Activated naive CD4-positive, alpha-beta T cell treated with anti-CD3 and anti-CD28 coated beads, Interleukin-2, amount 10 ng/mL, durations not matched to agents 7 days and 5 days (primary cell): ENCODE results near the gene GNAI2.

Experiments used
- CTCF ChIA-PET: fragments of 350-600 bp; sonication (Branson Sonifier 250); formaldehyde crosslinking; loops from one replicate; lab custom pipeline; 2021; ENCODE audit warnings: antibody characterized with exemption; lab: Charles Lee
- DNase-seq: peaks from one replicate; pipeline ENCODE4 v3.0.0-alpha.2; 2020
- H3K27ac Mint-ChIP-seq: one replicate; pipeline ENCODE4 v1.8.0; 2021; ENCODE audit warnings: mild to moderate bottlenecking, moderate library complexity, mixed read lengths
- H3K27me3 Mint-ChIP-seq: one replicate; pipeline ENCODE4 v1.8.0; 2021; ENCODE audit warnings: mild to moderate bottlenecking, mixed read lengths
- H3K36me3 Mint-ChIP-seq: one replicate; pipeline ENCODE4 v1.8.0; 2021; ENCODE audit warnings: mixed read lengths
- H3K4me1 Mint-ChIP-seq: one replicate; pipeline ENCODE4 v1.8.0; 2021; ENCODE audit warnings: mixed read lengths
- H3K4me3 Mint-ChIP-seq: one replicate; pipeline ENCODE4 v1.8.0; 2021; ENCODE audit warnings: mild to moderate bottlenecking, moderate library complexity, mixed read lengths
- H3K9me3 Mint-ChIP-seq: one replicate; pipeline ENCODE4 v1.8.0; 2021; ENCODE audit warnings: mixed read lengths

The GNAI2 gene

DNA sequence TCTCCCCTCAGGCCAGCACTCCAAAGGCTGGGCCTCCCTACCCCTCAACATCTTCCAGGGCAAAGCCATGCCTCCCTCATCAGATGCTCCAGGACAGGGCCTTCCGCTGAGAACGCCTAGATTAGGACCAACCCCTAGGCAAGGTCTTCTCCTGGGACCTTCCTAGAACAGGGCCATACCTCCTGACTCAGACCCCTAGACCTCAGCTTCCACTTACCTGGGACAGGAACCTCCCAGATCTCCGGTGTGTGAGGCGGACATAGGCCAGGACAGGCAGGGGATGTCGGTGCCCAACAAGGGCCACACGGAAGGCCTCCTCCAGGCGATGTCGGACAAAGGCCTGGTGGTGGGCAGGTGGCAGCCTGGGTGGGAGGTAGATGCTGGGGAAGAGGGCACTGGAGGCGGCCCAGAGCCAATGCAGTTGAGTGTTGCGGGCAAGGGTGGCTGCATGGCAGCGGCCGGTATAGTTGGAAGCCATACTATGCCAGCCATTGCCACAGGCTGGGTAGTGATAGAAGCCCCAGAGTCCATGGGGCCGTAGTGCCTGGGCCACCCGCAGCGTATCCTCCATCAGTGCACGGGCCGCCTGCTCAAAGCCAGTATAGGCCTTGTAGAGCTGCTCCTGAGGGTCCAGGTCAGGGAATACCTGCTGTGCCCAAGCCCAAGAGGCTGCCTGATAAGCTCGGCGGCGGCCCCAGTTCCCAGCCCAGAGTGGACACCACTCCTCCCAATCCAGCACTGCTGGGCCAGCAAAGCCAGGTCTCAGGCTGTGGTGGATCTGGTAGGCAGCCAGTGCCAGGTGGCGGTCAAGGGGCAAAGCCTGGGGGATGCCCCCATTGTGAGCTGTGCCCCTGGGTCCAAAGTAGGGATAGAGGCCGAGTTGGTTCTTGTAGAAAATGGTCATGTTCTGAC is 58.7 kb downstream of the GNAI2 start:
- no peak for DNase-seq
- Mint-ChIP-seq H3K27ac (no peak overlapping the region), H3K9me3 (no peaks in the 10 kb centered on the region), H3K27me3 (no peaks in the 10 kb centered on the region), H3K4me1 (peaks cover 49% of the 10 kb centered on the region), H3K36me3 (peaks cover 9% of the 10 kb centered on the region), H3K4me3 (no peak overlapping the region)
- CTCF ChIA-PET, result interaction anchor here (1.3 kb wide), 1 partner anchor 24 kb away, joined by 3 read pairs; no protein-coding TSS in a partner anchor

DNA sequence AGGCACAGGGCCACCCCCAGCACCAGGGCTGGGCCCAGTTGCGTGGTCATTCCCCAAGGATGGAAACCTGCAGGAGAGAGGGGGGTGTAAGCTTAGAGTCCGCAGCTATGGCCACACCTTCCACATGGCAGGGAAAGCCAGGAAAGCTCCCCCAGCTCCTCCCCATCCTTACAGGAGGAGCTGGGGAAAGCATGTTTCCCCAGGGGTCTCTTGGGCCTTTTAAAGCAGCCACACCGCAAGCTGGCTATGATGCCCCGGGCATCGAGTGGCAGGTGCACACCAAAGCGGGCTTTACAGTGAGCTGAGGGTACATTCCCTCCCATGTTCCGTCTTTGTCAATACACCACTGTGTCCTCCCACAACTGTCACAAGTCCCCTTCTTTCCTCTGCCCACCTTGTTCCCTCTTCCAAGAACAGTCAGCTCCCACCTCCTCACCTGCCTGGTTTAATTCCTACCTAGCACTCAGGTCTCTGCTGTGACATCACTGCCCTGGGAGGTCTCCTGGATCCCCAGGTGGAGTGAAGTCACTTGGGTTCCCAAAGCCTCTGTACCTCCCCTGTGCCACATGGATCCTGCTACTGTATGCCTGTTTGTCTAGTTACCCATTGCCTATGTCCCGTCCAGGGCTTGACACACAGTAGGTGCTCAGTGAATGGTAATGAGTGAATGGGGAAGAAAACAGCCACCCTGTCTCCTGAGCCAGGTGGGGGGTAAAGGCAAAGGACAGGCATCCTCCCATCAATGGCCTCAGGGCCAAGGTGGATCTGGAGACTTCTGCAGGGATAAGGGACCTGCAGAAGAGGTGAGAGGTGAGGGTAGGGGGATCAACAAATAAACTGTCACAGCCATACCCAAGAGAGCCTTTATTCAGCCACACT is 59.8 kb downstream of the GNAI2 start:
- peaks cover 6% of the 10 kb centered on the region for H3K36me3 Mint-ChIP-seq
- no peak for DNase-seq
- no peaks in the 10 kb centered on the region for H3K9me3 Mint-ChIP-seq
- CTCF ChIA-PET, result no interaction called here
- no peak overlapping the region for H3K4me3 Mint-ChIP-seq
- H3K27ac Mint-ChIP-seq, result no peak overlapping the region
- no peaks in the 10 kb centered on the region for H3K27me3 Mint-ChIP-seq
- H3K4me1 Mint-ChIP-seq, result peaks cover 54% of the 10 kb centered on the region

DNA sequence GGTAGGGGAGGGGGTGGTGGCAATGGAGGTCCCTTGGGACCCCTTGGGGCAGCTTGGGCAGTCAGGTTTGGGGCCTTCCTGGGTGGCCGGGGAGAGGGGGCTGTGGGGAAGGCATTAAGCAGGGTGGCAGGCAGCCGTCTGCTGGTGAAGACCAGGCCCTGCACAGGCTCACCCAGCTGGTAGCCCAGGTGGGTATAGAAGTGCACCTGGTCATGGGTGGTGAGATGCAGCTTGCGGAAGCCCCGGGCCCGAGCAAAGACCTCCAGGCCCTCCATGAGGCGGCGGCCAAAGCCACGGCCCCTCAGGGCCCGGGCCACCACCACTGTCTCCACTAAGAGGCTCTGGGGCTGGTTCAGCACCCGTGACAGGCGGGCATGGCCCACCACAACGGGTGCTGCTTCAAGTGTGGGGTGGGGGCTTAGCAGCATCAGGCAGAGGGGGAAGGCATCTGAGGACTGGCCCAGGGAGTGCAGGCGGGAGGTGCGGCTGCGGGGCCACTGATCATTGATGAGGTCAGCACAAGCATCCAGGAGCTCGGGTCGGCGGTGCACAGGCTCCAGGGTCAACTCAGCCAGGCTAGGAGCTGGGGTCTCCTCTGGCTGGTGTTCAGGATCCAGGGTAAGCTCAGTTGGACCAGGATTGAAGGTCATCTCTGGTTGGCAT is 60.8 kb downstream of the GNAI2 start:
- CTCF ChIA-PET, result interaction anchor here (1.4 to 3.8 kb wide), 2 partner anchors 28 to 40 kb away, joined by 4 to 20 read pairs; no protein-coding TSS in a partner anchor
- H3K4me3 Mint-ChIP-seq, result peak overlapping the region; percentile 51
- H3K27ac Mint-ChIP-seq, result no peak overlapping the region
- no peak for DNase-seq
- H3K4me1 Mint-ChIP-seq, result peaks cover 51% of the 10 kb centered on the region
- H3K9me3 Mint-ChIP-seq, result no peaks in the 10 kb centered on the region
- H3K36me3 Mint-ChIP-seq, result peaks cover 5% of the 10 kb centered on the region
- no peaks in the 10 kb centered on the region for H3K27me3 Mint-ChIP-seq

DNA sequence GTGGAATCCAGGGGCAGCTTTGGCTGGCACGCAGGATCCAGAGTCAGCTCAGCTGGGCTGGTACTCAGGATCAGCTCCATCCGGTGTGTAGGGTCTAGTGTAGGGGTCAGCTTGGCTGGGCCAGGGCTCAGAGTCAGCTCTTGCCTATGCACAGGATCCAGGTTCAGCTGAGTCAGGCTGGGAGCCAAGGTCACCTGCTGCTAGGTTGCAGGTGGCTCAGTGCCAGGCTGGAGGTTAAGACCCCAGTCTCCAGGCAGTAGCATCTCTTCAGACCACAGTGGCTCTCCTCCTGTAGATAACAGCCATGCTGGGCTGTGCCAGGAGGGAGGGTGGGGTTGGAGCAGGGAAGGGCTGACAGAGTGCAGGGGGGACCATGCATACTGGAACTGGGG is 61.4 kb downstream of the GNAI2 start:
- no peak overlapping the region for H3K27ac Mint-ChIP-seq
- CTCF ChIA-PET, result interaction anchor here (1.4 to 3.8 kb wide), 2 partner anchors 27 to 40 kb away, joined by 4 to 20 read pairs; no protein-coding TSS in a partner anchor

DNA sequence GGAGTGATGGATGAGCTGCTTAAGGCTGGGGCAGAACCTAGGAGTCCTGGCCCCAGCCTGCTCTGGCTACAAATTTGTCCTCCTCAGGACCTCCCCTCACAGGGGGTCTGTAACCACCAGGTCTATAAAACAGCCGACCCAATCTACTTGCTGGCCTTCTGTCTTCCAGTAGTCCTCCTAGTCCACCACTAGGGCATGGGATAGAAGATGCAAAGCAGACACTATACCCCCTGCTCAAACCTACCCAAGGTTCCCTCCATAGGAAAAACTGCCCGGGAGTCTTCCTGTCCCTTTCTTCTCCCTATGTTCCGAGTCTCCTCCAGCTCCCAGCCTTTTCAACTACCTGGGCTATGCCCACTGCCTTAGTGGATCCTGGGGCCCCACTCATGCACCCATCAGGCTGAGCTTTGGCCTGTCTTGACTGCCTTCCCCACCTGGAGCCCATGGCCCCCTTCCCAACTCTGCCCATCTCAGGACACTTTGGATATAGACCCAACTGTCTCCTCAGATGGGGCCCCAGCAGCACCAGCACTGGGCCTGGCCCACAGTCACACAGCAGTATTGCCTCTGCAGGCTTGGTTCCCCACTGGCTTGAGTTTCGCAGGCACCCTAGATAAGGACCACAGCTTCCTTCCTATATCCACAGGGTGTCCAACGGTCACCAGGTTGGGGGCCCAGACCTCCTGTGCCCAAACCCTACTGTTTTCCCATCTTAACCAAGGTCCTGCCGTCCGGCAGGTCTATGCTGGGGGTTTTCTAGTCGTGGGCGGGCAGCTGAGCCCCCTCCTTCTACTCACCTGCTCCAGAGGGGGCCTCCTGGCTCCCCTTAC is 62.1 kb downstream of the GNAI2 start:
- no peak for DNase-seq
- Mint-ChIP-seq H3K36me3 (peaks cover 5% of the 10 kb centered on the region), H3K27ac (peak overlapping the region; percentile 99), H3K9me3 (no peaks in the 10 kb centered on the region), H3K4me3 (peak overlapping the region; percentile 98), H3K4me1 (peaks cover 45% of the 10 kb centered on the region), H3K27me3 (no peaks in the 10 kb centered on the region)
- CTCF ChIA-PET, result interaction anchor here (1.4 to 3.8 kb wide), 2 partner anchors 26 to 39 kb away, joined by 4 to 20 read pairs; no protein-coding TSS in a partner anchor

More for the DNA sequence above, 61.4 kb downstream of the GNAI2 start:
- Mint-ChIP-seq H3K4me1 (peaks cover 52% of the 10 kb centered on the region), H3K9me3 (no peaks in the 10 kb centered on the region), H3K4me3 (peak overlapping the region; percentile 98), H3K36me3 (peaks cover 5% of the 10 kb centered on the region), H3K27me3 (no peaks in the 10 kb centered on the region)
- no peak for DNase-seq

DNA sequence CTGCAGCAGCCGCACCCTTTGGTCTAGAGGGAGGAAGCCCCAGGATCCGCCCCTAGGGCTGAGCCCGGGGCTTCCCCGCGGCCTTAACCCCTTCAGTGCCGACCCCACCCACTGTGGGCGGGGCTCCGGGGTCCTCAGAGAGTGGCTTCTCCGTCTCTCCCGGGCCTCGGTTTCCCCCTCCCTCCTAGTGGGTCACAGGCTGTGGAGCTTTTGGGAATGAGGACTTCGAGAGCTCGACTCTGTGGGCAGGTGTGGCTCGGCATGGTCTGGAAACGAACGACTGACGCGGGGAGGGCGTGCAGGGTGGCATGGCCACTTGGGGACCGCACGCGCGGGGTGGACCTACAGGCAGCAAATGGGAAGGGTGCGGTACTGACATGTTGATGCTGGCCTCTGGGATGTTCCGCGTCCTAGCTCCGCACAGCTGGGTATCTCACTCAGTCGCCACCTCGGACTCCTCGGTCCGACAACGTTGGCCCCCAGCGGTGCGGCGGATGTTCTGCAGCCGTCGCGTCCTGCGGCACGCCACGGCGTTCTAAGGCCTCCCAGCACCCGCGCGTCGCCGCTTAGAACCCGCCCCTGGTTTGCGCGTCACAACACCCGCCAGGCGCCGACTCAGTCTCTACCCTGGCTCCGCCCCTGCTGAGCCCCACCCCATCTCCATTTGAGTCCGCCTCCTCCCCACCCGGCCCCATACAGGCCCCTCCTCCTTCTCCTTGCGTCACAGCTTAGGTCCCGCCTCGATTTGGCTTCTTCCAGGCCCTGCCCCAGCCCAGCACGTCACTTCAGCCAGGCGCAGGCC is 63.0 kb downstream of the GNAI2 start, which contains the start of the genes HYAL3 and NAA80:
Gene HYAL3, minus strand, starts transcription at position 570 of the 802 bp plus-strand sequence. CDS start 3,803 bp downstream, outside the sequence.
Gene NAA80, minus strand, starts transcription at position 570 of the 802 bp plus-strand sequence. CDS start 1,942 bp downstream, outside the sequence.
- Mint-ChIP-seq H3K36me3 (peaks cover 5% of the 10 kb centered on the region), H3K4me3 (peak within 1 kb of the TSS; percentile 98), H3K4me1 (peaks cover 40% of the 10 kb centered on the region), H3K27ac (peak within 1 kb of the TSS; percentile 99), H3K27me3 (no peaks in the 10 kb centered on the region), H3K9me3 (no peaks in the 10 kb centered on the region)
- peak; percentile 100 for DNase-seq
- CTCF ChIA-PET, result interaction anchor here (1.2 to 3.8 kb wide), 5 partner anchors 15 to 25 kb away, joined by 3 to 20 read pairs (median 7); partner anchors contain the start of gene HYAL2

DNA sequence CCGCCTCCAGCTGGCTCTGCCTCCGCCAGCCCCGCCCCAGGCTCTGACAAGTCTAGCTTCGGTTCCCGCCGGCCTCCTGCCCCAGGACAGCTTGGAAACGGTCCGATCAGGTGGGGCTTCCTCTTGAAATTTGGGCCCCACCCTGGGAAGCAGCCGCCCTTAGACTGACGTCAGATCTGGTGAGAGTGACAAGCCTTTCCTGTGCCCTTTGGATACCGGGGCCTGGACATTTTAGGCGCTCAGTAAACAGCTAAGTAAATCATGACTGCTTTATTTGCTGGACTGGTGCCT is 63.6 kb downstream of the GNAI2 start:
- Mint-ChIP-seq H3K27me3 (no peaks in the 10 kb centered on the region), H3K4me1 (peaks cover 41% of the 10 kb centered on the region), H3K27ac (peak overlapping the region; percentile 99), H3K36me3 (peaks cover 5% of the 10 kb centered on the region), H3K4me3 (peak overlapping the region; percentile 98), H3K9me3 (no peaks in the 10 kb centered on the region)
- no peak for DNase-seq
- CTCF ChIA-PET, result interaction anchor here (1.2 to 3.8 kb wide), 5 partner anchors 15 to 25 kb away, joined by 3 to 20 read pairs (median 7); partner anchors contain the start of gene HYAL2

DNA sequence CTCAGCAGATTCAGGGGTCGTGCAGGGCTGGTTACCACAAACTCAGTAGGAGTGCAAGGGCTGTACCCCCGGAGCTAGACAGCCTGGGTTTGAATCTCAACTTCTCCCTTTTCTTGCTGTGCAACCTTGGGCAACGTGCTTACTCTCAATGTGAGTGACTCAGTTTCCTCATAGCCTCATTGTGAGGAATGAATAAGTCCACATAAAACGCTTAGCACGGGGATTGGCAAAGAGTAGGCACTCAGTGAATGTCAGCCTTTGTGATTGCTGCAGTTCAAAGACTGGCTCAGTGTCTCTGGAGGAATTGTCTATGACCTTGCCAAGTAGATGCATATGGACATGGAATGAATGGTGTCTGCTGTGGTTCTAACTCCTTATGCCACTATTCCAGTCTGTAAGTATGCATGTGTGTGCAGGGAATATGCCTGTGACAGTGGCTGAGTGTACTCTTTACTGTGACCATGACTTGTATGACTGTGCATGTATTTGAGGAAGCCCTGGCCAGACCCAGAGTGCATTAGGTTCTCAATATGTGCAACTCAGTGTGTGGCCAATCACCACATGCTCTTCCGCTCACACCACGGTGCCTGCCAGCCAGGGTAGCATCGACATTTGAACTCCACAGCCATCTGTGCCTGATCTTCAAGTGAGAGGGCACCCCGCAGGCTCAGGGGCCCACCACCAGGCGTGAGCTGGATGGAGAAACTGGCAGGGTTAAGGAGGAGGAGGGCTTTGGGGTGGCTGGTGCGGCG is 64.1 kb downstream of the GNAI2 start:
- DNase-seq, result no peak
- Mint-ChIP-seq H3K27ac (peak overlapping the region; percentile 99), H3K4me3 (peak overlapping the region; percentile 98), H3K36me3 (peaks cover 5% of the 10 kb centered on the region), H3K4me1 (peaks cover 41% of the 10 kb centered on the region), H3K27me3 (no peaks in the 10 kb centered on the region), H3K9me3 (no peaks in the 10 kb centered on the region)
- CTCF ChIA-PET, result interaction anchor here (1.2 to 3.8 kb wide), 5 partner anchors 15 to 24 kb away, joined by 3 to 20 read pairs (median 7); partner anchors contain the start of gene HYAL2

DNA sequence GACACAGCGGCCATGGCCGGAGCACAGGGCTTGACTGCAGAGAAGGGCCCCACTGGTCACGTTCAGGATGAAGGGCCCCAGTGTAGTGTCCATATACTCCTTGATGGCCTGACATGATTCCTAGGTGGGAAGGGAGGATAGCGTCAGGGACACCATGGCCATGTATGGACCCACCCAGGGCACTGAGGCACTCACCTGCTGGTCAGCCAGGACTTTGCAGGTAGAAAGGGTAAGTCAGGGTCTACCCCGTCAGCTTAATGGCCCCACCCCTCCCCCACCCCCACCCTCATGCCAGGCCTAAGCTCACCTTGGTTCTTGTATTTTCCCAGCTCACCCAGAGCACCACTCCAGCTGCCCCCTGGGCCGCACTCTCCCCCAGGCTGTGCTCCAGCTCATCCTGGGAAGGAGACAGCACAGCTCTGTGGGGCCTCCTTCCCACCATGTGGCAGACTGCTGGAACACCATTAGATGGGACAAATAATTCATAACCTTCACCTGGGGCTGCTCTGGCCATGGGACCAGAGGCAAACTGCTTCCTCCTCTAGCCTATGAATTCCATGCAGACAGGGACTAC is 64.8 kb downstream of the GNAI2 start:
- H3K4me1 Mint-ChIP-seq, result peaks cover 41% of the 10 kb centered on the region
- H3K27ac Mint-ChIP-seq, result peak overlapping the region; percentile 99
- peak overlapping the region; percentile 98 for H3K4me3 Mint-ChIP-seq
- DNase-seq, result no peak
- H3K36me3 Mint-ChIP-seq, result peaks cover 5% of the 10 kb centered on the region
- no peaks in the 10 kb centered on the region for H3K27me3 Mint-ChIP-seq
- H3K9me3 Mint-ChIP-seq, result no peaks in the 10 kb centered on the region
- CTCF ChIA-PET, result interaction anchor here (0.7 to 3.8 kb wide), 2 partner anchors 23 to 24 kb away, joined by 5 to 20 read pairs; no protein-coding TSS in a partner anchor

DNA sequence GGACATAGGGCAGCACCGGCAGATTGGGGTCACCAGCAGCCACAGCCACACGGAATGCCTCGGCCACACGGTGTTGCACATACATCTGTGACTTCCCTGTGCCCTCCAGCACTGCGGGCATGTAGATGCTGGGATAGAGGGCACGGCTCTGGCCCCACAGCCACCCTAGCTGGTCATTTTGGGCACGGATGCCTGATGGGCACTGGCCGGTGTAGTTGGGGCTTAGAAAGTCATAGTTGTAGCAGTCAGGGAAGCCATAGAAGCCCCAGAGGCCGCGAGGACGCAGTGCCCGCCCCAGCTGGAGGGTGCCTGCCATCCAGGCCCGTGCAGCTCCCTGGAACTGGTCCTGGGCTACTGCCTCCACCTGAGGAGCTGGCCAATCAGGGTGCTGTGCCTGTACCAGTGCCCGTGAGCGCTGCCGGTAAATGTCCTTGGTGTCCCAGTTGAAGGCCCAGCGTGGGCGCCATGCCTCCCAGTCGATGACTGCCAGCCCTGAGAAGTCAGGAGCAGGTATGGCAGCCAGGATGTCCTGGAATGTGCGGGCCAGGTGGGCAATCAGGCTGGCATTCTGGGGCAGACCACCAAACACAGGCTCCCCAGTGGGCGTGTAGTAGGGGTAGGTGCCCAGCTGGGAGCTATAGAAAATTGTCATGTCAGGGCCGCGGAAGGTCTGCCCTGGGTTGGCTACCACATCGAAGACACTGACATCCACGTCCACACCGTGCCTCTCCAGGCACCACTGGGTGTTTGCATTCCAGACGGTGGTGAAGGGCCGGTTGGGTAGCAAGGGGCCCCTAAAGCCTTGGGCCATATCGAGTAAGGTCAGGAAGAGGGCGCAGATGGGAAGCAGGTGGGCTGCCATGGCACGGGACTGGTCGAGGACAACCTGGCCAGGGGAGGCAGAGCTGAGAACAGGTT is 66.3 kb downstream of the GNAI2 start:
- no peaks in the 10 kb centered on the region for H3K9me3 Mint-ChIP-seq
- peaks cover 32% of the 10 kb centered on the region for H3K4me1 Mint-ChIP-seq
- peaks cover 2% of the 10 kb centered on the region for H3K36me3 Mint-ChIP-seq
- peak overlapping the region; percentile 42 for H3K27ac Mint-ChIP-seq
- H3K27me3 Mint-ChIP-seq, result no peaks in the 10 kb centered on the region
- H3K4me3 Mint-ChIP-seq, result no peak overlapping the region
- DNase-seq, result no peak
- CTCF ChIA-PET, result interaction anchor here (1.5 to 2.1 kb wide), 2 partner anchors 22 to 25 kb away, joined by 3 to 8 read pairs; no protein-coding TSS in a partner anchor
